Measurements from ENCODE around the gene SAT1. TPM values are rescaled to one million over a fixed set of nuclear protein-coding genes. Genes with fewer than 3 reads are reported as not detected.
A peak's percentile ranks its signal among the peaks of the same experiment; 100 is the strongest.

The SAT1 gene
- total and polyA plus RNA-seq, 4 donors = 201 to 434 (median 409) TPM

GRCh38 chrX:23786268-23786815, 3.4 kb downstream of the SAT1 start:
- WGBS (ENCODE audit: insufficient coverage) = 80% methylated on average over 4 of the region's 11 CpGs
- no peaks in the 10 kb centered on the region for H3K36me3 ChIP-seq (ENCODE audit: control insufficient read depth, insufficient read depth, low read length)
- H3K9me3 ChIP-seq (ENCODE audit: control insufficient read depth, insufficient read depth, low read length) = peaks cover 2% of the 10 kb centered on the region
- no peak overlapping the region for H3K4me3 ChIP-seq (ENCODE audit: low read depth, low read length)
- no peak for DNase-seq (ENCODE audit: low read depth in 4 of 6, low spot score in 6 of 6)
- H3K27me3 ChIP-seq (ENCODE audit: control insufficient read depth, insufficient read depth, low read length) = no peaks in the 10 kb centered on the region
- no peaks in the 10 kb centered on the region for H3K4me1 ChIP-seq (ENCODE audit: control insufficient read depth, insufficient read depth, low read length)
- H3K27ac ChIP-seq (ENCODE audit: low read depth, low read length) = peak overlapping the region; percentile 1

GRCh38 chrX:23787745-23788118, 4.8 kb downstream of the SAT1 start:
- DNase-seq (ENCODE audit: low read depth in 4 of 6, low spot score in 6 of 6) = no peak
- Histone ChIP-seq H3K27ac (ENCODE audit: low read depth, low read length) (no peak overlapping the region), H3K4me1 (ENCODE audit: control insufficient read depth, insufficient read depth, low read length) (no peaks in the 10 kb centered on the region), H3K4me3 (ENCODE audit: low read depth, low read length) (no peak overlapping the region), H3K9me3 (ENCODE audit: control insufficient read depth, insufficient read depth, low read length) (peaks cover 2% of the 10 kb centered on the region), H3K27me3 (ENCODE audit: control insufficient read depth, insufficient read depth, low read length) (no peaks in the 10 kb centered on the region), H3K36me3 (ENCODE audit: control insufficient read depth, insufficient read depth, low read length) (no peaks in the 10 kb centered on the region)
- no CpG with 5 or more reads among the region's 2 CpGs for WGBS (ENCODE audit: insufficient coverage)

- no peak for DNase-seq (ENCODE audit: low read depth in 4 of 6, low spot score in 6 of 6)
- Histone ChIP-seq H3K27ac (ENCODE audit: low read depth, low read length) (no peak overlapping the region), H3K4me3 (ENCODE audit: low read depth, low read length) (no peak overlapping the region), H3K9me3 (ENCODE audit: control insufficient read depth, insufficient read depth, low read length) (peaks cover 2% of the 10 kb centered on the region), H3K36me3 (ENCODE audit: control insufficient read depth, insufficient read depth, low read length) (no peaks in the 10 kb centered on the region), H3K4me1 (ENCODE audit: control insufficient read depth, insufficient read depth, low read length) (no peaks in the 10 kb centered on the region), H3K27me3 (ENCODE audit: control insufficient read depth, insufficient read depth, low read length) (no peaks in the 10 kb centered on the region)
Measured at GRCh38 chrX:23788521-23788920, 5.5 kb downstream of the SAT1 start.

GRCh38 chrX:23788946-23789345, 6.0 kb downstream of the SAT1 start:
- H3K27ac ChIP-seq (ENCODE audit: low read depth, low read length) = no peak overlapping the region

GRCh38 chrX:23789386-23790154, 6.6 kb downstream of the SAT1 start:
- H3K36me3 ChIP-seq (ENCODE audit: control insufficient read depth, insufficient read depth, low read length) = no peaks in the 10 kb centered on the region
- no peaks in the 10 kb centered on the region for H3K27me3 ChIP-seq (ENCODE audit: control insufficient read depth, insufficient read depth, low read length)
- WGBS (ENCODE audit: insufficient coverage) = 71% methylated on average over 5 of the region's 8 CpGs
- no peak overlapping the region for H3K27ac ChIP-seq (ENCODE audit: low read depth, low read length)
- DNase-seq (ENCODE audit: low read depth in 4 of 6, low spot score in 6 of 6) = no peak
- H3K4me1 ChIP-seq (ENCODE audit: control insufficient read depth, insufficient read depth, low read length) = no peaks in the 10 kb centered on the region
- H3K9me3 ChIP-seq (ENCODE audit: control insufficient read depth, insufficient read depth, low read length) = peaks cover 2% of the 10 kb centered on the region
- no peak overlapping the region for H3K4me3 ChIP-seq (ENCODE audit: low read depth, low read length)

More at GRCh38 chrX:23788946-23789345, 6.0 kb downstream of the SAT1 start:
- H3K4me3 ChIP-seq (ENCODE audit: low read depth, low read length) = no peak overlapping the region
- peaks cover 2% of the 10 kb centered on the region for H3K9me3 ChIP-seq (ENCODE audit: control insufficient read depth, insufficient read depth, low read length)
- no peaks in the 10 kb centered on the region for H3K36me3 ChIP-seq (ENCODE audit: control insufficient read depth, insufficient read depth, low read length)
- H3K4me1 ChIP-seq (ENCODE audit: control insufficient read depth, insufficient read depth, low read length) = no peaks in the 10 kb centered on the region
- DNase-seq (ENCODE audit: low read depth in 4 of 6, low spot score in 6 of 6) = no peak
- 80% methylated on average over 1 of the region's 4 CpGs for whole genome bisulfite sequencing (ENCODE audit: insufficient coverage)
- no peaks in the 10 kb centered on the region for H3K27me3 ChIP-seq (ENCODE audit: control insufficient read depth, insufficient read depth, low read length)

GRCh38 chrX:23790155-23790497, 7.2 kb downstream of the SAT1 start:
- no peaks in the 10 kb centered on the region for H3K4me1 ChIP-seq (ENCODE audit: control insufficient read depth, insufficient read depth, low read length)
- H3K36me3 ChIP-seq (ENCODE audit: control insufficient read depth, insufficient read depth, low read length) = no peaks in the 10 kb centered on the region
- H3K27ac ChIP-seq (ENCODE audit: low read depth, low read length) = no peak overlapping the region
- no peak overlapping the region for H3K4me3 ChIP-seq (ENCODE audit: low read depth, low read length)
- DNase-seq (ENCODE audit: low read depth in 4 of 6, low spot score in 6 of 6) = no peak
- WGBS (ENCODE audit: insufficient coverage) = 90% methylated on average over 6 of the region's 11 CpGs
- no peaks in the 10 kb centered on the region for H3K27me3 ChIP-seq (ENCODE audit: control insufficient read depth, insufficient read depth, low read length)
- peaks cover 2% of the 10 kb centered on the region for H3K9me3 ChIP-seq (ENCODE audit: control insufficient read depth, insufficient read depth, low read length)

GRCh38 chrX:23792861-23793553, 10.0 kb downstream of the SAT1 start:
- Histone ChIP-seq H3K36me3 (ENCODE audit: control insufficient read depth, insufficient read depth, low read length) (no peaks in the 10 kb centered on the region), H3K27me3 (ENCODE audit: control insufficient read depth, insufficient read depth, low read length) (no peaks in the 10 kb centered on the region), H3K4me3 (ENCODE audit: low read depth, low read length) (no peak overlapping the region), H3K27ac (ENCODE audit: low read depth, low read length) (no peak overlapping the region), H3K9me3 (ENCODE audit: control insufficient read depth, insufficient read depth, low read length) (no peaks in the 10 kb centered on the region), H3K4me1 (ENCODE audit: control insufficient read depth, insufficient read depth, low read length) (no peaks in the 10 kb centered on the region)
- peak in 2 of 6 donors; percentile 45 to 50 for DNase-seq (ENCODE audit: low read depth in 4 of 6, low spot score in 6 of 6)
- 58% methylated on average over 4 of the region's 6 CpGs for WGBS (ENCODE audit: insufficient coverage)

- no peaks in the 10 kb centered on the region for H3K27me3 ChIP-seq (ENCODE audit: control insufficient read depth, insufficient read depth, low read length)
- 51% methylated on average over 5 of the region's 8 CpGs for WGBS (ENCODE audit: insufficient coverage)
- no peak for DNase-seq (ENCODE audit: low read depth in 4 of 6, low spot score in 6 of 6)
- H3K36me3 ChIP-seq (ENCODE audit: control insufficient read depth, insufficient read depth, low read length) = no peaks in the 10 kb centered on the region
- H3K4me1 ChIP-seq (ENCODE audit: control insufficient read depth, insufficient read depth, low read length) = no peaks in the 10 kb centered on the region
- H3K27ac ChIP-seq (ENCODE audit: low read depth, low read length) = no peak overlapping the region
- no peaks in the 10 kb centered on the region for H3K9me3 ChIP-seq (ENCODE audit: control insufficient read depth, insufficient read depth, low read length)
- no peak overlapping the region for H3K4me3 ChIP-seq (ENCODE audit: low read depth, low read length)
Measured at GRCh38 chrX:23795221-23795620, 12.2 kb downstream of the SAT1 start.

GRCh38 chrX:23797371-23798128, 14.6 kb downstream of the SAT1 start:
- H3K36me3 ChIP-seq (ENCODE audit: control insufficient read depth, insufficient read depth, low read length) = no peaks in the 10 kb centered on the region
- H3K27ac ChIP-seq (ENCODE audit: low read depth, low read length) = no peak overlapping the region
- no peak for DNase-seq (ENCODE audit: low read depth in 4 of 6, low spot score in 6 of 6)
- WGBS (ENCODE audit: insufficient coverage) = 76% methylated on average over 9 of the region's 12 CpGs
- no peaks in the 10 kb centered on the region for H3K4me1 ChIP-seq (ENCODE audit: control insufficient read depth, insufficient read depth, low read length)
- H3K4me3 ChIP-seq (ENCODE audit: low read depth, low read length) = no peak overlapping the region
- no peaks in the 10 kb centered on the region for H3K9me3 ChIP-seq (ENCODE audit: control insufficient read depth, insufficient read depth, low read length)
- H3K27me3 ChIP-seq (ENCODE audit: control insufficient read depth, insufficient read depth, low read length) = no peaks in the 10 kb centered on the region
